8988T (cell line): ENCODE results near the gene KRTAP5-6.
"Not testable (repeated sequence)": the region's sequence is repeated elsewhere in the genome, so short reads cannot be mapped to it uniquely, and the experiment has no call there.

Experiments
- DNase-seq: peaks from one replicate; pipeline ENCODE4 v3.0.0; 2011

Gene KRTAP5-6

GRCh38 chr11:1661454-1662269, 35.3 kb upstream of the KRTAP5-6 start:
- DNase-seq = not testable (repeated sequence)

GRCh38 chr11:1662699-1663283, 34.2 kb upstream of the KRTAP5-6 start:
- not testable (repeated sequence) for DNase-seq

- no peak for DNase-seq
Observed at GRCh38 chr11:1665313-1665712, 31.7 kb upstream of the KRTAP5-6 start.

- DNase-seq = no peak
Observed at GRCh38 chr11:1667121-1667850, 29.7 kb upstream of the KRTAP5-6 start.

- no peak for DNase-seq
Observed at GRCh38 chr11:1667906-1668305, 29.1 kb upstream of the KRTAP5-6 start.

- no peak for DNase-seq
Observed at GRCh38 chr11:1668911-1669473, 28.0 kb upstream of the KRTAP5-6 start.

GRCh38 chr11:1669546-1670218, 27.3 kb upstream of the KRTAP5-6 start:
- DNase-seq = no peak

- not testable (repeated sequence) for DNase-seq
Observed at GRCh38 chr11:1670457-1670856, 26.5 kb upstream of the KRTAP5-6 start.

GRCh38 chr11:1670905-1671371, 26.1 kb upstream of the KRTAP5-6 start:
- no peak for DNase-seq

GRCh38 chr11:1671658-1672057, 25.3 kb upstream of the KRTAP5-6 start:
- DNase-seq = no peak

GRCh38 chr11:1672613-1673350, 24.2 kb upstream of the KRTAP5-6 start:
- no peak for DNase-seq

GRCh38 chr11:1673446-1674172, 23.4 kb upstream of the KRTAP5-6 start:
- DNase-seq = no peak

GRCh38 chr11:1674173-1675131, 22.5 kb upstream of the KRTAP5-6 start:
- no peak for DNase-seq

GRCh38 chr11:1675536-1676228, 21.3 kb upstream of the KRTAP5-6 start:
- no peak for DNase-seq

GRCh38 chr11:1676229-1676740, 20.7 kb upstream of the KRTAP5-6 start:
- no peak for DNase-seq

GRCh38 chr11:1679881-1680280, 17.1 kb upstream of the KRTAP5-6 start:
- no peak for DNase-seq

- no peak for DNase-seq
Observed at GRCh38 chr11:1682225-1682905, 14.6 kb upstream of the KRTAP5-6 start.

GRCh38 chr11:1683216-1683615, 13.8 kb upstream of the KRTAP5-6 start:
- DNase-seq = not testable (repeated sequence)
